A549 (cell line): ENCODE measurements around the gene C2CD2.

Experiments used
- BHLHE40 ChIP-seq: IDR thresholded peaks from 2 replicates; pipeline ENCODE4 v1.6.1; 2012; ENCODE audit warnings: low read depth, low read length, inconsistent platforms
- EP300 ChIP-seq, 2 experiments: fragments of >200 bp; sonication (Bioruptor Twin); formaldehyde crosslinking; IDR thresholded peaks; 2 replicates in 1 of 2; 3 replicates in 1 of 2; pipeline ENCODE4 v1.6.1; 2016 to 2017
- HDAC2 ChIP-seq: fragments of 200-600 bp; sonication (generic); IDR thresholded peaks from 2 replicates; pipeline ENCODE4 v1.6.1; 2016
- MAFK ChIP-seq: fragments of 450-650 bp; IDR thresholded peaks from 2 replicates; pipeline ENCODE4 v1.6.1; 2014; ENCODE audit not compliant: partially characterized antibody
- REST ChIP-seq: fragments of 200-600 bp; sonication (generic); IDR thresholded peaks from 2 replicates; pipeline ENCODE4 v1.6.1; 2016; ENCODE audit warnings: antibody characterized with exemption, mild to moderate bottlenecking, moderate library complexity
- ZSCAN20 ChIP-seq: fragments of 250-450 bp; sonication (Bioruptor Pico); IDR thresholded peaks from 2 replicates; pipeline ENCODE4 v1.8.0; 2022; ENCODE audit warnings: mild to moderate bottlenecking, moderate library complexity
- TF ChIP-seq, protein P1 (sequence below): fragments of >200 bp; sonication (Bioruptor Twin); formaldehyde crosslinking; IDR thresholded peaks from 3 replicates; pipeline ENCODE4 v1.5.1; 2016
- TF ChIP-seq, protein P2 (sequence below): fragments of 250-450 bp; sonication (Bioruptor Pico); IDR thresholded peaks from 2 replicates; pipeline ENCODE4 v1.5.0; 2021; ENCODE audit warnings: mild to moderate bottlenecking, moderate library complexity, borderline replicate concordance
- TF ChIP-seq, protein P3 (sequence below): fragments of 450-650 bp; IDR thresholded peaks from 2 replicates; pipeline ENCODE4 v1.6.1; 2014; ENCODE audit warnings: antibody characterized with exemption

GRCh38 chr21:41932191-41932575 lies 21.6 kb downstream of the C2CD2 start:
- TF ChIP-seq EP300 (IDR thresholded peaks at IDR 0.05) (no peak), MAFK (no peak), HDAC2 (no peak), ZSCAN20 (CRISPR knock-in tag) (no peak), BHLHE40 (no peak), REST (no peak)
- TF ChIP-seq, protein P1, sequence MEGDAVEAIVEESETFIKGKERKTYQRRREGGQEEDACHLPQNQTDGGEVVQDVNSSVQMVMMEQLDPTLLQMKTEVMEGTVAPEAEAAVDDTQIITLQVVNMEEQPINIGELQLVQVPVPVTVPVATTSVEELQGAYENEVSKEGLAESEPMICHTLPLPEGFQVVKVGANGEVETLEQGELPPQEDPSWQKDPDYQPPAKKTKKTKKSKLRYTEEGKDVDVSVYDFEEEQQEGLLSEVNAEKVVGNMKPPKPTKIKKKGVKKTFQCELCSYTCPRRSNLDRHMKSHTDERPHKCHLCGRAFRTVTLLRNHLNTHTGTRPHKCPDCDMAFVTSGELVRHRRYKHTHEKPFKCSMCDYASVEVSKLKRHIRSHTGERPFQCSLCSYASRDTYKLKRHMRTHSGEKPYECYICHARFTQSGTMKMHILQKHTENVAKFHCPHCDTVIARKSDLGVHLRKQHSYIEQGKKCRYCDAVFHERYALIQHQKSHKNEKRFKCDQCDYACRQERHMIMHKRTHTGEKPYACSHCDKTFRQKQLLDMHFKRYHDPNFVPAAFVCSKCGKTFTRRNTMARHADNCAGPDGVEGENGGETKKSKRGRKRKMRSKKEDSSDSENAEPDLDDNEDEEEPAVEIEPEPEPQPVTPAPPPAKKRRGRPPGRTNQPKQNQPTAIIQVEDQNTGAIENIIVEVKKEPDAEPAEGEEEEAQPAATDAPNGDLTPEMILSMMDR: no peak
- TF ChIP-seq, protein P2, sequence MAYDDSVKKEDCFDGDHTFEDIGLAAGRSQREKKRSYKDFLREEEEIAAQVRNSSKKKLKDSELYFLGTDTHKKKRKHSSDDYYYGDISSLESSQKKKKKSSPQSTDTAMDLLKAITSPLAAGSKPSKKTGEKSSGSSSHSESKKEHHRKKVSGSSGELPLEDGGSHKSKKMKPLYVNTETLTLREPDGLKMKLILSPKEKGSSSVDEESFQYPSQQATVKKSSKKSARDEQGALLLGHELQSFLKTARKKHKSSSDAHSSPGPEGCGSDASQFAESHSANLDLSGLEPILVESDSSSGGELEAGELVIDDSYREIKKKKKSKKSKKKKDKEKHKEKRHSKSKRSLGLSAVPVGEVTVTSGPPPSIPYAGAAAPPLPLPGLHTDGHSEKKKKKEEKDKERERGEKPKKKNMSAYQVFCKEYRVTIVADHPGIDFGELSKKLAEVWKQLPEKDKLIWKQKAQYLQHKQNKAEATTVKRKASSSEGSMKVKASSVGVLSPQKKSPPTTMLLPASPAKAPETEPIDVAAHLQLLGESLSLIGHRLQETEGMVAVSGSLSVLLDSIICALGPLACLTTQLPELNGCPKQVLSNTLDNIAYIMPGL (CRISPR knock-in tag): no peak
- TF ChIP-seq, protein P3, sequence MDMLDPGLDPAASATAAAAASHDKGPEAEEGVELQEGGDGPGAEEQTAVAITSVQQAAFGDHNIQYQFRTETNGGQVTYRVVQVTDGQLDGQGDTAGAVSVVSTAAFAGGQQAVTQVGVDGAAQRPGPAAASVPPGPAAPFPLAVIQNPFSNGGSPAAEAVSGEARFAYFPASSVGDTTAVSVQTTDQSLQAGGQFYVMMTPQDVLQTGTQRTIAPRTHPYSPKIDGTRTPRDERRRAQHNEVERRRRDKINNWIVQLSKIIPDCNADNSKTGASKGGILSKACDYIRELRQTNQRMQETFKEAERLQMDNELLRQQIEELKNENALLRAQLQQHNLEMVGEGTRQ: no peak
